Activated T-cell treated with anti-CD3 and anti-CD28 coated beads, Interleukin-2, amount 50 U/mL, for 48 hours (primary cell): ENCODE measurements around the gene AP3B2.
"Not testable (repeated sequence)": the region's sequence is repeated elsewhere in the genome, so short reads cannot be mapped to it uniquely, and the experiment has no call there.

Source experiments
- DNase-seq, 2 experiments: peaks; one replicate each; pipeline ENCODE4 v3.0.0-alpha.2; 2020

Gene AP3B2

DNA sequence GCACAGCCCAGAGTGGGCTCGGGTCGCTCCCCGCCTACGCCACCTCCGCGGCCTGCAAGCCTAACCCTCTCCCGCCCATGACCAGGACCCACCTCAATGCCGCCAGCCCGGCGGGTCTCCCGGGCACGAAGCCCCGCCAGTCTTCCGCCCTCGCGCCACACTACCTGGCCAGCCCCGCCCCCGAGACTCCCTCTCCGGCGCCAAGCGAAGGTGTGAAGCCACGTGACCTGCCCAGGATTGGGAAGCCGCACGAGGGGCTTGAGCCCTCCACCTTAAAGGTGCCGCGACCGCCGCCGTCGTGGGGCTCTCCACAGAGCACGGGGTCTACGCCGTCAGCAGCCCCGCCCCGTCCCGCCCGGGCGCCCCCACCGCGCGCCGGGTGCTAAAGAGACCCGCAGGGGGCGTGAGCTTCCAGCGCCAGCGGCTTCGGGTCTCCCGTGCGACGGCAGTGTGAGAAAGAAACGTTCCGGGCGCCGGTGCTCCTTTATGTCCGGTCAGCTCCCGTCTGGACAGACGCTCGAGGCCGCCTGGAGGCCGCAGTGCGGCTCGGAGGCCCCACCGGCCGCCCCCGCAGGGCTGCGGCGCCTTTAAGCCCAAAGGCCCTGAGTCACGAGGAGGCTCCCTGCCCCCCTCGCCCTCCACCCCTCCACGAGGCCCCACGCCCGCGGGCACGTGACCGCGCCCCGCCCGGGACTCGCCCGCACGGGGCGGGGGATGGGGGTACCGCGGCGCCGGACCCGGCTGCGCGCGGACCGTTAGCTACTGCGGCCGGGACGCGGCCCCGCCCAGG is 62.4 kb downstream of the AP3B2 start, which contains the start of gene CPEB1:
CPEB1 (minus strand) TSS at position 319 of the 790 bp plus-strand sequence. CDS start 18,904 bp downstream, outside the sequence.
- DNase-seq, result peak; percentile 48 to 63

GRCh38 chr15:82646250-82647044 is 63.2 kb downstream of the AP3B2 start:
- peak; percentile 28 to 35 for DNase-seq

- not testable (repeated sequence) for DNase-seq
Measured at GRCh38 chr15:82644967-82645852, 64.5 kb downstream of the AP3B2 start.

DNA sequence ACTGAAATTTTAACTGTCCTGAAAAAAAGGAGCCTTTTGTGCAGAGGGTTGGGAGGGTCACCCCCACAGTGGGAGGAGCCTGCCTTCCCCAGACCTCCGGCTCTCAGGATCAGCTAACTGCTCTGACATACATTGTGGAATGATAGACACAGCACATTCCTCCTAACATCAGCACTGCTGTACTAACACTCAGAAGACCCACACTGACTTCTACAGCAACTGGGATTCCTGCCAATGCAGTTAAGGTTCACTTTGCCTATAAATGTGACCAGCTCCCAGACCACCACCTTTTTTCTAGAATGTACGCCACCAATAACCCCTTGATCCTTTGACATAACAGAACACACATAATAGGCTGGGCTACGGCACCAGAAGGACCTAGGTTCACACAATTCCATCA is 65.7 kb downstream of the AP3B2 start:
- DNase-seq, result no peak

- no peak for DNase-seq
Measured at GRCh38 chr15:82642656-82643055, 67.0 kb downstream of the AP3B2 start.

- no peak for DNase-seq
Measured at GRCh38 chr15:82641129-82641798, 68.4 kb downstream of the AP3B2 start.

- no peak for DNase-seq
Measured at GRCh38 chr15:82640672-82641071, 69.0 kb downstream of the AP3B2 start.

- DNase-seq, result no peak
Measured at GRCh38 chr15:82635798-82636197, 73.9 kb downstream of the AP3B2 start.

DNA sequence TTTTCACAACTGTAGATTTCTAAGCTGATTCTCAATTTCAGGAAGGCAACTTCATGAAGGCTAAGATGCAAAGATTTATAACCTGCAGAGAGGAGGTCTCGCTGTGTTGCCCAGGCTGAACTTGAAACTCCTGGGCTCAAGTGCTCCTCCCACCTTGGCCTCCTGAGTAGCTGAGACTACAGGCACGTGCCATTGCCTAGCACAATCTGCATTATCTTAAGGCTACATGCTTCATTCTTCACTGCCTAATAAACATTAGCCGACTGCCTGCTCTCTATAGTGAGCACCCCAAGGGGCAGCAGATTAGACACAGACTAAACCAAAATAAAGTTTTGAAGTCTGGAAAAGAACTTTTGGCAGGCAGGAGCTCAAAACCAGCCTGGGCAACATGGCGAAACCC is 79.6 kb downstream of the AP3B2 start:
- no peak for DNase-seq

DNA sequence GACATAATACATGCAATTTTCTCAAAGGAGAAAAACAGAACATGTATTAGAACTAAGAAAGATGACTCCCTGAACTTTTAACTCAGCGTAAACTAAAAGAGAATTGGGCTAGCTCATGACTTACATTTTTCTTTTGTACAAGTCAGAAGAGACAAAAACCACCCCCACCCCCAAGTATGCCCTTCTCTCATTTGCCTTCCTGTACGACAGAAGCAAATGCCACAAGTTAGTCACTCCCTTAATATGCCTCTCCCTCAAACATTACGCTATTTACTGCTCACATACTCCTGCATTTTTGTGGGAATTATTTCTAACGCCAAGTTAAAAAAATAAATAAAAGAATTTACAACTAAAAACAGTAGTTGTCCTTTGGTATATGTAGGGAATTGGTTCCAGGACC is 84.5 kb downstream of the AP3B2 start:
- DNase-seq, result no peak

GRCh38 chr15:82624438-82624837 is 85.2 kb downstream of the AP3B2 start:
- DNase-seq, result no peak

DNA sequence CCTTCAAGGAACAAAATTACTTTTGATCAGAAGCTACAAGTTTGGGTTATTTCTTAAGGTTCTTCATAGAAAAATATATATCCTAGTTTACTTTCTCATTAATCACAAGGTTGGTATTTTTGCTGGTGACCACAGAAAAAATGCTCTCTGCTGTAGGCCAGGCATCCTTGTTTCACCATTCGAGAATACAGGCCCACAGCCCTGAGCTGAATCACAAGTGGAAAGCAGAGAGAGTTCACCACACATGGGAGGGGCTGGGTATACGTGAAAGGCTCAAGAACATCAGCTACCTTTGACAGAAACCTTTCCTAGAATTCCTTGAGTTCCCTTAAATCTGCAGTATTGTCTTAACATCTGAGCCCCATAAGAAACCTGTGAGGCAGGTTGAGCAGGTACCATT is 85.7 kb downstream of the AP3B2 start:
- DNase-seq, result no peak

DNA sequence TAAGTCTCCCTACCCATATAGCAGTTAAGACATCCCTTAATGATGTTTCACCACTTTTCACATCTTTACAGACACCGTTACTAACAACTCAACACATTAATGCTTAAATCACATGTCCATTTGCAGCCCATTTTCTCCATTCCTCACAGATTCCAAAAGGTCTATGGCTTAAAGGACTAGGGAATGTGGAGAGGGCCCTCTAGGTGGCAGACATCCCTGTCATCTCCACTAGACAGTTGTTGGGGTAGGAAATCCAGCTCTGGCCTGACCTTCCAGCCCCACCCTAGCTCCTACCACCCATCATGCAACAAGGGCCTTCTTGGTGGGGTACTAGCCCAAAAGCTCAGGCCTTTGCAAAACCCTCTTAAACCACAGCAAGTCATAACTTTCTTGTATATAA is 87.7 kb downstream of the AP3B2 start:
- no peak for DNase-seq

GRCh38 chr15:82613747-82614146 is 95.9 kb downstream of the AP3B2 start:
- DNase-seq, result no peak

DNA sequence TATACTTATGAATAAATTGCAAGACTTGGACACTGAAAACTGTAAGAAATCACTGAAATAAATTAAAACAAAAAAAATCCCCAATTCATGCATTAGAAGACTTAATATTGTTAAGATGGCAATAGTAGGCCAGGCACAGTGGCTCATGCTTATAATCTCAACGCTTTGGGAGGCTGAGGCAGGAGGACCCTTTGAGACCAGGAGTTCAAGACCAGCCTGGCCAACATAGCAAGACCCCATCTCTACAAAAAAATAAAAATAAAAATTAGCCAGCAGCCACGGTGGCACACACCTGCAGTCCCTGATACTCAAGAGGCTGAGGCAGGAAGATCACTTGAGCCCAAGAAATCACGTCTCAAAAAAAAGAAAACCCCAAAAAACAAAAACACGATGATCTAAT is 98.3 kb downstream of the AP3B2 start:
- DNase-seq, result no peak
